Left lung (tissue), 10 donors: ENCODE data around the gene DCBLD2. TPM values are rescaled to one million over a fixed set of nuclear protein-coding genes. Genes with fewer than 3 reads are reported as not detected.
A peak's percentile ranks its signal among the peaks of the same experiment; 100 is the strongest.

Experiments
- ATAC-seq: fragments of 200-7000 bp; cut with Tn5 transposase; one replicate; pipeline ENCODE4 v1.9.1; 2020; ENCODE audit warnings: moderate library complexity
- DNase-seq, 4 donors: peaks; one replicate each; pipeline ENCODE4 v3.0.0-alpha.2; 2013 to 2020
- H3K27ac ChIP-seq, 2 donors: fragments of 200-600 bp; sonication (generic) in 1 of 2; one replicate each; pipeline versions ENCODE4 v1.5.0 to v1.8.0; 2020 to 2021
- H3K27me3 ChIP-seq, 2 donors: fragments of 200-600 bp; sonication (generic) in 1 of 2; one replicate each; pipeline versions ENCODE4 v1.5.0 to v1.8.0; 2020 to 2021
- H3K36me3 ChIP-seq, 2 donors: fragments of 200-600 bp; sonication (generic) in 1 of 2; one replicate each; pipeline versions ENCODE4 v1.5.0 to v1.8.0; 2020 to 2021
- H3K4me1 ChIP-seq, 2 donors: fragments of 200-600 bp; one replicate each; pipeline ENCODE4 v1.8.0; 2021
- H3K4me3 ChIP-seq, 2 donors: fragments of 200-600 bp; sonication (generic) in 1 of 2; one replicate each; pipeline versions ENCODE4 v1.5.0 to v1.8.0; 2020 to 2021; ENCODE audit warnings: mild to moderate bottlenecking in 1 of 2
- H3K9me3 ChIP-seq, 2 donors: fragments of 200-600 bp; sonication (generic) in 1 of 2; one replicate each; pipeline versions ENCODE4 v1.5.0 to v1.8.0; 2020 to 2021
- CTCF ChIP-seq, 2 donors: fragments of 200-600 bp; sonication (generic) in 1 of 2; IDR thresholded peaks; one replicate each; pipeline versions ENCODE4 v1.5.0 to v1.8.0; 2021; ENCODE audit warnings: antibody characterized with exemption in 2 of 2
- intact Hi-C, 2 donors: fragments of 100-400 bp; cut with DNase I; formaldehyde crosslinking; loops; one replicate each; pipeline versions ENCODE4 v1.11.2 to v1.14.2; 2022
- polyA plus RNA-seq, 6 donors: library from polyadenylated mRNA; unstranded; fragments of 120-200 nt; gene quantifications; one replicate each; pipeline ENCODE4 v1.2.1, GENCODE V29; 2013; ENCODE audit not compliant: insufficient read length in 6 of 6
- total RNA-seq, 2 donors: library from RNA; stranded (reverse); fragmentation: NEBNext Ultra II Directional; extraction: Animal tissue kit (Norgen Biotek cat#: 25700); gene quantifications; one replicate each; pipeline ENCODE4 v1.2.1, GENCODE V29; 2021
- donor health status: DM: no; HTN: yes; CAD: no.
- donor health status: DM: no; HTN: no; CAD: no.

Gene DCBLD2
- total and polyA plus RNA-seq, 8 donors: 44.8 to 92.4 (median 69.3) TPM

DNA sequence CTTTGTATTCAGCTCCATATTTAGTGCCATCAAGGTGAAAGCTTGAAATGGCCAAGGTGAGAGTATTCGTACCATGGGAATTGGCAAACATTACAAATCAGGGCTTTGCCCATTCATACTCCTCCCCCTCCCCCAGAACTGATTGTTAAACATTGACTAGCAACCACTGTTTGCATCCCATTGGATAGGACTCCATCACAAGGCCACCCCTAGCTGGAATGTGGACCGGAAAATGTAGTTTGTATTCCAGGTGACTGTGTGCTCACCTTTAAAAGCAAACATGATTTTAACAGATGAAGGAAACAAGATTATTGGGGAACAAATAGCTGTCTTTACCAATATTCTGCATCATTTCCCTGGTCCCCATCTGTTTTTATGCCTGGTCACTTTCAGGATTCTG lies 124.2 kb downstream of the DCBLD2 start:
- TF ChIP-seq CTCF (IDR thresholded peaks at IDR 0.05): no peak
- Histone ChIP-seq H3K4me3 (no peak overlapping the region), H3K27ac (peak overlapping the region in 1 of 2 donors; percentile 18), H3K36me3 (peaks cover 0 to 43% of the 10 kb centered on the region in 2 donors), H3K9me3 (no peaks in the 10 kb centered on the region), H3K27me3 (no peaks in the 10 kb centered on the region), H3K4me1 (peaks cover 10 to 45% of the 10 kb centered on the region in 2 donors)
- ATAC-seq (no peak), DNase-seq (no peak)
- intact Hi-C loops: no loop called here

GRCh38 chr3:98776140-98776493 lies 125.4 kb downstream of the DCBLD2 start:
- TF ChIP-seq CTCF (IDR thresholded peaks at IDR 0.05): no peak
- H3K4me3 ChIP-seq: no peak overlapping the region
- intact Hi-C loops: no loop called here

DNA sequence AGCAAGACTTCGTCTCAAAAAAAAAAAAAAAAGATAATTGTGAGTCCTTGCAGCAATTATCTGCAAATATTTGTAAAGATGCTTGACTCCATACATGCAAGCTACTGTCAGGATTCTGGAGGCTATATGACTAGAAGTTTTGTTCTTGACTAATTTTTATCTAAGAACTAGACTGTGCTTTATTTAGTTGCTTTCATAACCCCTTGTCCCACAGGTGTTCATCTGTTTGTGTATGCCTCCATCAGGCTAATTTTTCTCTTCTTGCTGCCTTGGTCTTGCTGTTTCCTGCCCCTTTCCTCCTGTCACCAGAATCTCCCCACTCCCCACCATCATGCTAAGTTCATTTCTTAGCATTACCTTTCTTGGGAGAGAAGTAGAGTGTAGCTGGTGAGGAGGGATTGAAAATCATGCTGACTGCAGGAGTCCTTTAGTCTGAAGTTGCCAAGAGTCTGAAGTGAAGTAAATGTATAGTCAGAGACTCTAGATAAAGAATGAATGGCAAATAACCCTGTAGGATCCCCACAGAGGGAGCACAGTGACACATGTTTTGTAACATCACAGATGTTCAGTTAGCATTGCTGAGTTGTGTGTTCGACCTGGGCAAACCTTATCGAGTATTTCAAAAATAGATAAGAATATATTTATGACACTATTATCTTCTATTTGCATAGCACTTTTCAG lies 125.9 kb downstream of the DCBLD2 start:
- DNase-seq (no peak), ATAC-seq (no peak)
- H3K27me3 ChIP-seq: no peaks in the 10 kb centered on the region
- intact Hi-C loops: no loop called here
- no peak for TF ChIP-seq CTCF (IDR thresholded peaks at IDR 0.05)
- no peak overlapping the region for H3K4me3 ChIP-seq
- peaks cover 10 to 46% of the 10 kb centered on the region in 2 donors for H3K4me1 ChIP-seq
- no peak overlapping the region for H3K27ac ChIP-seq
- H3K9me3 ChIP-seq: no peaks in the 10 kb centered on the region
- peaks cover 0 to 45% of the 10 kb centered on the region in 2 donors for H3K36me3 ChIP-seq

More at GRCh38 chr3:98776140-98776493, 125.4 kb downstream of the DCBLD2 start:
- H3K36me3 ChIP-seq: peaks cover 0 to 45% of the 10 kb centered on the region in 2 donors
- no peaks in the 10 kb centered on the region for H3K27me3 ChIP-seq
- ATAC-seq (no peak), DNase-seq (no peak)
- no peaks in the 10 kb centered on the region for H3K9me3 ChIP-seq
- no peak overlapping the region for H3K27ac ChIP-seq
- peaks cover 10 to 45% of the 10 kb centered on the region in 2 donors for H3K4me1 ChIP-seq

DNA sequence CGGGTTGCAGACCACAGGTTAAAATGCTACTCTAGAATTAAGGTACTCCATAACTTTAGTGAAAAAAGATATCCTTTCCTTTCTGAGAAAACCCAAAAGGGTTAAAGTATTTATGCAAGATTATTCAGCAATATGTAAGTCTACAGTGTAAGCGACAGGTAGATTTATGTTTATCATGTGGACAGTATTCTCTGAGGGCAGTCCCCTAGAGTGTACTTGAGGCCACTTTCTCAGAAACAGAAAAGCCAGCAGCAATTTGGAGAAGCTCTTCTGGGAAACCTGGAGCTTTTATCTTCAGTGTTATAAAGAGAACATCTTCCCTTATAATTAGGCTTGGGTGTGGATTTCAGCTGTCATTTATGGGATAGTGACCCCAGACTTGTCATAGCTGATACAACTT lies 129.5 kb downstream of the DCBLD2 start:
- H3K36me3 ChIP-seq: peaks cover 0 to 46% of the 10 kb centered on the region in 2 donors
- intact Hi-C loops: no loop called here
- no peak overlapping the region for H3K27ac ChIP-seq
- no peak for TF ChIP-seq CTCF (IDR thresholded peaks at IDR 0.05)
- no peaks in the 10 kb centered on the region for H3K9me3 ChIP-seq
- ATAC-seq (no peak), DNase-seq (no peak)
- no peak overlapping the region for H3K4me3 ChIP-seq
- H3K4me1 ChIP-seq: peaks cover 0 to 40% of the 10 kb centered on the region in 2 donors
- H3K27me3 ChIP-seq: no peaks in the 10 kb centered on the region

DNA sequence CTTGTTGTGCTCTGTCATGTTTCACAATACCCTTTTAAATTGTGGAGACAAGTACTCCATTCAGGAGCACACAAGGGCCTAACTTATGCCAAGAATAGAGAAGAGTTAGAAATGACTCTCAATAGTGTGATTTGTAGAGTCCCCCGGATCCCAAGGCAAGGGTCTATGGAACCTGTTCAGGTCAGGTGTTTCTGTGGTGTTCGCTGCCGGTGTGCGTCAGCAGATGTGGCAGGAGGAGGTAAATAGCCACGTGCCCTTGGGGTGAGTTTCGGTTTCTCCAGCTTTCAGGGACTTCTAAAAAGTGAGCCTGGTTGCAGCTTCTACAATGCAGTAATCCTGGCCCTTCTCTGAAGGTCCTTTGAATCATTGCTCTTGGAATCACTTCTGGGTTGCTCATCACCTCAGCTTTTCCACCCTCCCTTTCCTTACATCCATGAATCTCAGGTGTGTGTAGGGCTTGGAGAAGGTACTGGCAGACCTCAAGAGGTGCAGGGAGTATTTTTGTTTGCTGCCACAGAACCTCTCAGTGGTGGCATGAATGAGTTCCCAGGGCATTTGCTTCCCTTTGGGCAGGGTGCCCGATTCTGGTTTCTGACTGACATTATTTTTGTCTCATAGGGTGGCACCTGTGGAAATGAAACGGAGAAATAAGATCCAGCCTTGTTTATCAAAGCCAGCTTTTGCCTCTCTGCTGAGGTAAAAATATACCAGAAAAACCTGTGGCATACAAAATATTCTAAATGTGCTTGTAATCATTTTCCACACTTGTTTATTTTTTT lies 131.0 kb downstream of the DCBLD2 start:
- DNase-seq (peak in 1 of 4 donors; percentile 55), ATAC-seq (peak; percentile 86)
- no peak for TF ChIP-seq CTCF (IDR thresholded peaks at IDR 0.05)
- Histone ChIP-seq H3K27me3 (no peaks in the 10 kb centered on the region), H3K27ac (peak overlapping the region; percentile 40 to 53), H3K4me3 (no peak overlapping the region), H3K36me3 (peaks cover 0 to 32% of the 10 kb centered on the region in 2 donors), H3K4me1 (peaks cover 0 to 39% of the 10 kb centered on the region in 2 donors), H3K9me3 (no peaks in the 10 kb centered on the region)
- intact Hi-C loops: no loop called here
